HG03432 (cell line): ENCODE results near the gene MAP4K1.
A peak's percentile ranks its signal among the peaks of the same experiment; 100 is the strongest.

Experiments
- ATAC-seq: cut with Tn5 transposase; IDR thresholded peaks from one replicate; pipeline ENCODE4 v1.9.1; 2021; ENCODE audit warnings: mild to moderate bottlenecking, moderate library complexity; ENCODE audit not compliant: unreplicated experiment

The MAP4K1 gene

GRCh38 chr19:38617764-38618589, at the start of gene MAP4K1:
TSS of gene MAP4K1 (minus strand) at chr19:38617953. CDS start at chr19:38617895, 58 bp downstream.
- ATAC-seq = peak; percentile 64

GRCh38 chr19:38666663-38667511, 49.1 kb upstream of the MAP4K1 start:
- ATAC-seq = no peak

DNA sequence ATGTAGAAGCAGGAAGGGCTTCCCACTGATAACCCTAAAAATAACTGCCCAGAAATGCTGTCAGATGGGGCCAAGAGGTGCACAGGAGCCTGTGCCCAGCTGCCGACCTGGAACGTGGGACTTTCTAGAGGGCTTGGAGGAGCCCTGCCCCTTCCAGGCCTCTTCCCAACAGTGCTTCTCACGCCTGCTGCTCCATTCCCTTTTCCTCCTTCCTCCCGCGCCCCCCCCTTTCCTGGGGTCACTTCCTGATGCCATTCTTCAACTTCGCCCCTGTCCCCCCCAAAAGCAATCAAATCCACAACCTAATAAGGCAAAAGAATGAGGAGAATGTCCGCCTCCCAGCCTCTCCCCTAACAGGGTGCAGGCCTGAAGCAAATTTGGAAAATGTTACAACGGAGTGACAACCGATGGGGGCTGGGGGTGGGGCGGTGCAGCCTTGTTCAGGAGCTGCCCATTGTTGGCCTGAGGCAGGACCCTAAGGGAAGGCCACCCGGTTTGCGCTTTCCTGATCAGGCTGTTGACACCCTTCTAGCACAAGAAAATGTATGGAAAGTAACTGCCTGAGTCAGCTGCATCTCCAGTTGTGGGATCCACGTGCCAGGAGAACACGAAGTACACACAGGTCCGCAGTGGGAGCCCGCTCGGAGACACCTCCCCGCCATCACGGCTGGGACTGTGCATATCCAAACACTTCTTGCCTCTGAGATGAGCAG, 48.4 kb upstream of the MAP4K1 start:
- ATAC-seq = no peak

GRCh38 chr19:38665219-38665931, 47.6 kb upstream of the MAP4K1 start:
- ATAC-seq = no peak

DNA sequence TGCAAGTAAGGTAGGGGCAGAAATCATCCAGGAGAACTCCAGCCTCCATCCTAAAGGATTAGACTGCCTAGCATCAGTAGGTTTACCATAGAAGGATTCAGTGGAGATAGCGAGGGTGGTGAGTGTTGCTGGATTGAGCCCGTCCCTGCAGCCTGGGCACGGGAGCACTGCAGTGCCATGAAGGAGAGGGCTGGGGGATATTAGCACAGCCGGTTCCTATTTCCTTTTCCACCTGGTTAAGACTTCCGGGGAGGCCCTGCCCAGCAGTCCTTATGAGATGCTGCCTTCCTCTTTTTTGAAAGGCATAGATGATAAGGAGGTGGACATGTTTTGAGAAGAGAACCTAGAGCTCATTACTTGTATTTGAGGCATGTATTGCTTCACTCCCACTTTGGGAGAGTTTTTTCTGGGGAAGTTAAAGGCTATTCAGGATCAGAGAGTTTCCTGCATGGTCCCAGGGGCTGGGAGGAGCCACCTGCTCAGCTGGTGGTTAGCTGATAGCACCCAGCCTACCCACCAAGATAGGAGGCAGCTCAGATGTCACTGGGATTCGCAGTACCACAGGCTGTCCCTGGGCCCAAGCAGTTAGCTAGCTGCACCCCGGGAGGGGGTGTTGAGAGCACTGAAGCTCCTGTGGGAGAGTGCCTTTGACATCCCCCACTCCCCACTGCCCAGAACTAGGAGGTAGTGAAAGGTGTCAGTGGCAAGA, 46.9 kb upstream of the MAP4K1 start:
- ATAC-seq = no peak

DNA sequence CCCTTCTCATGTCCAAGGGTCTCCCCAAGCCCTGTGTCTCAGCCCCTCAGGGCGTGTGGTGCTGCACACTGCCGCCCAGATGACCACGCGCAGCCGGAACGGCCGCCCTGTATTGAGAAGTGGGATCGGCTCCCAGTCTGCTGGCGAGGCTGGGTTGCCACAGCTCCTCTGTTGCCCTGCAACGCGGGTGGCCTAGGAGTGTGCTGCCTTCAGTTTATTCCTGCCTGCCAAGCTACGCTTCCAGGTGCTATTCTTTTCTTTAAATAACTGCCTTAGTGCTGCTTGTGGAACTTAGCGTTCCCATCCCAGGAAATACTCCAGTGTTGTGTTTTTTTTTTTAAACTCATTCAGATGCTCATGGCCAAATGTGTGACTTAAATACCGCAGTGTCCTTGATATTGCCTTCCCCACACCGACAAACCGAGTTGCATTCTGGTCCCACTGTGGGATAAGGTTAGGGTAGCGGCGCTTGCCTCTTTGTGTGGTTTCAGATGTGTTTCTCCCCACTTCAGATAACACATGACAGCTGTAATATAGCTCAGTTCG, 46.3 kb upstream of the MAP4K1 start:
- ATAC-seq = no peak

DNA sequence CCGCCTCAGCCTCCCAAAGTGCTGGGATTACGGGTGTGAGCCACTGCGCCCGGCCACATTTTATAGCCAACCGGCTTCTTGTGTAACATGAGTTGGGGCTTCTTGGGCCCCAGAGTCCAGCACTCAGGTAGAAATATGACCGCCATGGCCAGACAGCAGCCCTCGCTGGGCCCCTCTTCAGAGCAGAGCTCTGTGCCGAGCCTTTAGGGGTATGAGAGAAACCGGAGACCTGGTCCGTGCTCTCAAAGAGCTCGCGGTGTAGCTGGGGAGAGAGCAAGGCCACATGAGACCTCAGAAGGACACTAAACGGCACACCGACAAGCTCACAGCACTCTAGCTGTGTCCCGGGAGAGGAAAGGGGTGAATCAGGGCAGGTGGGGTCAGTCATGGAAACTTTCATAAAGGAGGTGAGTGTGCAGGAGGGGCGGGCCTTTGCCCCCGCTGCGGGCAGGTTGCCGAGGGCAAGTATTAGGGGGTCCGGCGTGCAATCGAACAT, 45.5 kb upstream of the MAP4K1 start:
- ATAC-seq = no peak

DNA sequence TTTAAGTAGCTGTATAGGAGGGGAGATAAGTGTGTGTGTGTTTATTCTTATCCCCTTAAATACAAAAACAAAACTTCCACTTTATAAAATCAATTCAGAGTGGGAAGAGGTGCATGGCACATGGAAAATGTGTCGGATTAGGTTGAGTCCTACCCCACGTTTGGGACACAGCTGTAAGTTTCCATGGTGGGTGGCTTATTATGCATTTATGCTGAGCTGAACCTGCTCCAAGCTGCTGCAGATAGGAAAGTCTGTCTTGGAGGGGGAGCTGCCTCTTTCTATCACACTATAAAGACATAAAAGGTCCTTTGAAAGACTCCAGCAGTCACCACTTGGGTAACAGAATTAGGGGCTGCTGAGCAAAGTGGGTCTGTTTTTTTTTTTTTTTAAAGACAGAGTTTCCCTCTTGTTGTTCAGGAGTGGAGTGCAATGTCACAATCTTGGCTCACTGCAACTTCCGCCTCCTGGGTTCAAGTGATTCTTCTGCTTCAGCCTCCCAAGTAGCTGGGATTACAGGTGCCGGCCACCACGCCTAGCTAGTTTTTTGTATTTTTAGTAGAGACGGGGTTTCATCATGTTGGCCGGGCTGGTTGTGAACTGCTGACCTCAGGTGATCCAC, 44.9 kb upstream of the MAP4K1 start:
- ATAC-seq = no peak

DNA sequence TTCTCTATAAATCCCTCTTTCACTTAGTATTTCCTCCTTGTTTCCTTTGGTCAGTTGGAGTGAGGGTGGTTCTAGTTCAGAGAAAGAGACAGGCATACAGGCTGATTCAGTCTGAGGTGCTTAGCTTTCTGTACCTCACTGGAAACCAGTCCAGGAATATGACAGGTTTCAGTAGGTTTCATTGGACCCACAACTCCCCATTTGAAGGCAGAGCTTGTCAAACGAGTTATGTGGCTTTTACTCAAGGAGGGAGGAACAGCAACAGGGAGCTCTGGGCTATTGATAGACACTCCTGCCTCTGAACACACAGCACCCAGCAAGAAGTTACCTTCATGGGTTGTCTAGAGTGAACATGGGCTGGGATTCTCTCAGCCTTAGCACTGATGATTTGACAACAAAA, 44.2 kb upstream of the MAP4K1 start:
- no peak for ATAC-seq

- no peak for ATAC-seq
These were observed 43.4 kb upstream of the MAP4K1 start for GRCh38 chr19:38661136-38661535.

GRCh38 chr19:38660724-38661123, 43.0 kb upstream of the MAP4K1 start:
- no peak for ATAC-seq

DNA sequence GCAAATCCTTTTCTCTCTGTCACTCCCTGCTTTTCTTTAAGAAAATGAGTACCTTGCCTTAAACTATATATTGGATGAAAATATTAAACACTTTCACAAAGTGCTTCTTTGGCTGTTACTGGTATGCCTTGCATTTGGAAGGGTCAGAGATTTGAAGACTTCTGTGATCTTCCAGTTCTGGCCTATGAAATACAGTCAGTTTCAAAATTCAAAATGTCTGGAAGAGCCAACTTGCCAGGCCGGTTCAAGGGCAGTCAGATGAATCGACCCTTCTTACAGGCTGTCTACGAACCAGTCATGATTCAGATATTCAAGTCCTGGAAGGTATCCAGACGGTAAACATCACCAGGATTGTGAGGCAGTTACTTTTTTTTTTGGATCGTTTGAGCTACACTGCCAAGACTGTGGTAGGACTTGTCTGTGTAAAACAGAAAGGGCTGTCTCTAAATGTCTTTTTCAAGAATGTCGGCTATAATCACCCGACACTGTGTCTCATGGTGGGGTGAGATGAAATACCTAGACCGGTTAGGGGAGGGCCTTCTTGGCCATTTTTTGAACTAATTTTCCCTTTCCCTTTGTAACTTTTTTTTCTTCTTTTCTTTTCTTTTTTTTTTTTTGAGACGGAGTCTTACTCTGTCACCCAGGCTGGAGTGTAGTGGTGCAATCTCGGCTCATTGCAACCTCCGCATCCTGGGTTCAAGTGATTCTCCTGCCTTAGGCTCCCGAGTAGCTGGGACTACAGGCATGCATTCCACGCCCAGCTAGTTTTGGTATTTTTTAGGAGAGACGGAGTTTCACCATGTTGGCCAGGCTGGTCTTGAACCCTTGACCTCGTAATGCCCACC, 40.9 kb upstream of the MAP4K1 start:
- ATAC-seq = no peak

- no peak for ATAC-seq
These were observed 40.0 kb upstream of the MAP4K1 start for GRCh38 chr19:38657633-38658222.

DNA sequence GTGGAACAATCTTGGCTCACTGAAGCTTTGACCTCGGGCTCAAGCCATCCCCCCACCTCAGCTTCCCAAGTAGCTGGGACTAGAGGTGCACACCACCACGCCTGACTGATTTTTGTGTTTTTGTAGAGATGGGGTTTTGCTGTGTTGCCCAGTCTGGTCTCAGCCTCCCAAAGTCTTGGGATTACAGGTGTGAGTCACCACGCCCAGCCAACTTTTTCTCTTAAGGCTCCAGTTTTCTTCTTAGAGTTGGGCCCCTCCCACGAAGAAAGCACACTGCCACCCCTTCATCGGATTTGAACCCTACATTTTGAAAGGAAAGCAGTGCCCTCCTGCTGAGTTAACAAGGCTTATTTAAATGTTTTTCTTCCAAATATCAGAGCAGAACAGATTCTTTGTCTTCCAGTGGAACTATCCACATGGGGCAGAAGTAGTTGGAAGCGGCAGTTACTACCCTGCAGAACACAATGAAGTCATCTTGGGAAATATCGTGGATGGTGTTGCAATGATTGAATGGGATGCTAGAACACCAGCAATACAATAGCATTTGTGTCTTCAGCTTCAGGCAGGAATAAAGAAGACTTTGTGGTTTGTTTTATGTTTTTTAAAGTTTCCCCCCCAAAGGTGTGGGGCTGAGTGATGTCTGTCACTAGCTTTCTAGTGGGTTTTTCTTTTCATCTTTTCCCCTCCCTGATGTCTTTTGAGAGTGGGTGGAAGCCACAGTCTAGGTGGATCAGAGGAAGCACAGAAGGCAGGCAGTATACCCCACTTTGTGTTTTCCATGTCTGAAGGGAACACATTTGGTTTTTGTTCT, 38.6 kb upstream of the MAP4K1 start:
- no peak for ATAC-seq

- ATAC-seq = peak; percentile 45
These were observed 37.5 kb upstream of the MAP4K1 start for GRCh38 chr19:38655148-38655824.

DNA sequence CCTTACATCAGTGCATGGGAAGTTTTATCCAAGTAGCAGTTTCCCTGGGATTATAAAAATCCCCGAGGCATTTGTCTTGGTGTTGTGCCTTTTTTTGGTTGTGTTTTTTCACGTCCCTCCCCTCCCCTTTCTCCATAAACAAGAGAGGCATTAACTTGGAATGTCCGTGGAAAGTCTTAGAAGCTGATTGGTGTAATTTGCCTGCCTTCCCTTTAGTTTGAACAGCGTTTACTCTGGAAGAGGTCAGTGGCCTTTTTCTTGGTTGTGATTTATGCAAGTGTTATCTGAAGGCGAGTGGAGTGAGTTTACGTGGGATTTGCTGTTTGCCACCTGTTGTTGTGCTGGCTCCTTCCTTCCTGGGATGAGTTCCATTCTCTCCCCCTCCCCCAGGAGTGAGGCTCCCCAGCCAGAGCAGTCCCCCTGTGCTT, 36.9 kb upstream of the MAP4K1 start:
- no peak for ATAC-seq
